HG03159 (cell line): Measurements from ENCODE around the gene SOX8.

ENCODE experiments used
- ATAC-seq: cut with Tn5 transposase; IDR thresholded peaks from one replicate; pipeline ENCODE4 v1.9.1; 2021; ENCODE audit warnings: mild to moderate bottlenecking, moderate library complexity; ENCODE audit not compliant: unreplicated experiment

Gene SOX8

GRCh38 chr16:986411-986810 is 4.8 kb downstream of the SOX8 start:
- ATAC-seq = no peak

- ATAC-seq = no peak
These were observed 5.5 kb downstream of the SOX8 start for GRCh38 chr16:986925-987582.

- no peak for ATAC-seq
These were observed 6.3 kb downstream of the SOX8 start for GRCh38 chr16:987906-988305.

GRCh38 chr16:988471-989353 is 7.1 kb downstream of the SOX8 start:
- no peak for ATAC-seq

GRCh38 chr16:989354-989814 is 7.8 kb downstream of the SOX8 start:
- ATAC-seq = no peak

GRCh38 chr16:990516-991291 is 9.1 kb downstream of the SOX8 start:
- ATAC-seq = no peak

GRCh38 chr16:991345-991744 is 9.8 kb downstream of the SOX8 start:
- ATAC-seq = no peak

GRCh38 chr16:991773-992172 is 10.2 kb downstream of the SOX8 start:
- no peak for ATAC-seq

- ATAC-seq = no peak
These were observed 12.2 kb downstream of the SOX8 start for GRCh38 chr16:993731-994130.

GRCh38 chr16:995087-995486 is 13.5 kb downstream of the SOX8 start:
- no peak for ATAC-seq

- ATAC-seq = no peak
These were observed 14.2 kb downstream of the SOX8 start for GRCh38 chr16:995783-996182.

- ATAC-seq = no peak
These were observed 15.1 kb downstream of the SOX8 start for GRCh38 chr16:996681-997080.

GRCh38 chr16:997440-998051 is 16.0 kb downstream of the SOX8 start:
- no peak for ATAC-seq

GRCh38 chr16:998211-998610 is 16.6 kb downstream of the SOX8 start:
- ATAC-seq = no peak

GRCh38 chr16:998615-999014 is 17.0 kb downstream of the SOX8 start:
- no peak for ATAC-seq

GRCh38 chr16:999677-1000076 is 18.1 kb downstream of the SOX8 start:
- ATAC-seq = no peak

- ATAC-seq = no peak
These were observed 19.0 kb downstream of the SOX8 start for GRCh38 chr16:1000608-1001007.

GRCh38 chr16:1001096-1001495 is 19.5 kb downstream of the SOX8 start:
- no peak for ATAC-seq

- ATAC-seq = no peak
These were observed 21.0 kb downstream of the SOX8 start for GRCh38 chr16:1002399-1003166.
